ENCODE data around the gene GSTO1. TPM values are rescaled to one million over a fixed set of nuclear protein-coding genes. Genes with fewer than 3 reads are reported as not detected.
A peak's percentile ranks its signal among the peaks of the same experiment; 100 is the strongest.

The GSTO1 gene
- 350 TPM for polyA plus RNA-seq (2013, experiment 1 of 2)
- 326 TPM for polyA plus RNA-seq (2013, experiment 2 of 2)

GRCh38 chr10:104254493-104255310, at the start of gene GSTO1:
Gene GSTO1, plus strand, starts transcription at chr10:104254892. Its CDS starts 37 bp downstream, at chr10:104254929.
- Histone ChIP-seq H3K36me3 (ENCODE audit: control insufficient read depth, insufficient read depth, low read length) (peaks cover 32% of the 10 kb centered on the region), H3K27ac (ENCODE audit: low read depth, low read length, severe bottlenecking) (peak within 1 kb of the TSS; percentile 48), H3K9me3 (ENCODE audit: control insufficient read depth, low read length) (no peaks in the 10 kb centered on the region), H3K4me3 (ENCODE audit: extremely low read depth, insufficient read depth, low read length, poor library complexity, severe bottlenecking) (peak within 1 kb of the TSS; percentile 86), H3K4me1 (ENCODE audit: control insufficient read depth, insufficient read depth, low read length, poor library complexity, severe bottlenecking) (peaks cover 35% of the 10 kb centered on the region)
- WGBS, 2 experiments (ENCODE audit: insufficient coverage in 2 of 2) = 1% methylated on average over 49 to 53 of the region's 69 CpGs

- Histone ChIP-seq H3K4me3 (ENCODE audit: extremely low read depth, insufficient read depth, low read length, poor library complexity, severe bottlenecking) (no peak overlapping the region), H3K27ac (ENCODE audit: low read depth, low read length, severe bottlenecking) (no peak overlapping the region), H3K36me3 (ENCODE audit: control insufficient read depth, insufficient read depth, low read length) (no peaks in the 10 kb centered on the region), H3K9me3 (ENCODE audit: control insufficient read depth, low read length) (no peaks in the 10 kb centered on the region), H3K4me1 (ENCODE audit: control insufficient read depth, insufficient read depth, low read length, poor library complexity, severe bottlenecking) (no peaks in the 10 kb centered on the region)
- 60 to 90% methylated on average over 2 of the region's 3 CpGs for WGBS, 2 experiments (ENCODE audit: insufficient coverage in 2 of 2)
Measured at GRCh38 chr10:104208730-104209129, 46.0 kb upstream of the GSTO1 start.

GRCh38 chr10:104209575-104210198, 45.0 kb upstream of the GSTO1 start:
- H3K27ac ChIP-seq (ENCODE audit: low read depth, low read length, severe bottlenecking) = no peak overlapping the region
- H3K36me3 ChIP-seq (ENCODE audit: control insufficient read depth, insufficient read depth, low read length) = no peaks in the 10 kb centered on the region
- no peaks in the 10 kb centered on the region for H3K4me1 ChIP-seq (ENCODE audit: control insufficient read depth, insufficient read depth, low read length, poor library complexity, severe bottlenecking)
- H3K4me3 ChIP-seq (ENCODE audit: extremely low read depth, insufficient read depth, low read length, poor library complexity, severe bottlenecking) = no peak overlapping the region
- no peaks in the 10 kb centered on the region for H3K9me3 ChIP-seq (ENCODE audit: control insufficient read depth, low read length)
- no CpG with 5 or more reads among the region's 2 CpGs for WGBS, 2 experiments (ENCODE audit: insufficient coverage in 2 of 2)

- Histone ChIP-seq H3K9me3 (ENCODE audit: control insufficient read depth, low read length) (no peaks in the 10 kb centered on the region), H3K36me3 (ENCODE audit: control insufficient read depth, insufficient read depth, low read length) (no peaks in the 10 kb centered on the region), H3K27ac (ENCODE audit: low read depth, low read length, severe bottlenecking) (no peak overlapping the region), H3K4me1 (ENCODE audit: control insufficient read depth, insufficient read depth, low read length, poor library complexity, severe bottlenecking) (no peaks in the 10 kb centered on the region), H3K4me3 (ENCODE audit: extremely low read depth, insufficient read depth, low read length, poor library complexity, severe bottlenecking) (no peak overlapping the region)
- 88 to 94% methylated on average over 3 of the region's 3 CpGs for WGBS, 2 experiments (ENCODE audit: insufficient coverage in 2 of 2)
Measured at GRCh38 chr10:104216631-104217030, 38.1 kb upstream of the GSTO1 start.

GRCh38 chr10:104218751-104219150, 35.9 kb upstream of the GSTO1 start:
- Histone ChIP-seq H3K4me1 (ENCODE audit: control insufficient read depth, insufficient read depth, low read length, poor library complexity, severe bottlenecking) (no peaks in the 10 kb centered on the region), H3K36me3 (ENCODE audit: control insufficient read depth, insufficient read depth, low read length) (no peaks in the 10 kb centered on the region), H3K4me3 (ENCODE audit: extremely low read depth, insufficient read depth, low read length, poor library complexity, severe bottlenecking) (no peak overlapping the region), H3K27ac (ENCODE audit: low read depth, low read length, severe bottlenecking) (no peak overlapping the region), H3K9me3 (ENCODE audit: control insufficient read depth, low read length) (no peaks in the 10 kb centered on the region)
- 80 to 94% methylated on average over 2 to 7 of the region's 7 CpGs for WGBS, 2 experiments (ENCODE audit: insufficient coverage in 2 of 2)

DNA sequence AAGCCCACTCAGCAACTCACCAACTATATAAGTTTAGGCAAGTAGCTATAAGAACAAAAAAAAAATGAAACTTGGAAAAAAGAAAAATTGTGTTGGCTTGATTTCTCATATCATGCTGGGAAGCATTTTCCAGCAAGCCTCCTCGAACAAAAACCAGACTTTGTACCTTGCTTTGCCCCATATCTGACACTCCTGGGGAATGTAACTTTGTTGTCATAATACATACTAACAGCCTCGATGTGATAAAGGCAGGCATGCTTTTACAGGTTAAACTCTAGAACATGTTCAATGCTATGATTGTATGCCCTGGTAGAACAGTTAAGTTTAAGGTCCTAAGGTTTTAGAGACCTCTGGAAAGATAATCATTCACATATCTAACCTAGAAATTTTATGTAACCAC, 34.2 kb upstream of the GSTO1 start:
- Histone ChIP-seq H3K36me3 (ENCODE audit: control insufficient read depth, insufficient read depth, low read length) (no peaks in the 10 kb centered on the region), H3K9me3 (ENCODE audit: control insufficient read depth, low read length) (no peaks in the 10 kb centered on the region), H3K27ac (ENCODE audit: low read depth, low read length, severe bottlenecking) (no peak overlapping the region), H3K4me1 (ENCODE audit: control insufficient read depth, insufficient read depth, low read length, poor library complexity, severe bottlenecking) (no peaks in the 10 kb centered on the region), H3K4me3 (ENCODE audit: extremely low read depth, insufficient read depth, low read length, poor library complexity, severe bottlenecking) (no peak overlapping the region)
- no CpG with 5 or more reads among the region's 2 CpGs for WGBS, 2 experiments (ENCODE audit: insufficient coverage in 2 of 2)

- H3K4me1 ChIP-seq (ENCODE audit: control insufficient read depth, insufficient read depth, low read length, poor library complexity, severe bottlenecking) = no peaks in the 10 kb centered on the region
- no peaks in the 10 kb centered on the region for H3K9me3 ChIP-seq (ENCODE audit: control insufficient read depth, low read length)
- no peaks in the 10 kb centered on the region for H3K36me3 ChIP-seq (ENCODE audit: control insufficient read depth, insufficient read depth, low read length)
- no peak overlapping the region for H3K27ac ChIP-seq (ENCODE audit: low read depth, low read length, severe bottlenecking)
- H3K4me3 ChIP-seq (ENCODE audit: extremely low read depth, insufficient read depth, low read length, poor library complexity, severe bottlenecking) = no peak overlapping the region
Measured at GRCh38 chr10:104223304-104223703, 31.4 kb upstream of the GSTO1 start.

GRCh38 chr10:104230490-104230889, 24.2 kb upstream of the GSTO1 start:
- no peaks in the 10 kb centered on the region for H3K4me1 ChIP-seq (ENCODE audit: control insufficient read depth, insufficient read depth, low read length, poor library complexity, severe bottlenecking)
- 100% methylated on average over 1 of the region's 4 CpGs; no CpG with 5 or more reads in 1 of the 2 experiments for WGBS, 2 experiments (ENCODE audit: insufficient coverage in 2 of 2)

GRCh38 chr10:104231784-104232612, 22.7 kb upstream of the GSTO1 start, which contains the start of gene CFAP43:
Gene CFAP43, minus strand, starts transcription at chr10:104232364. Its CDS starts 118 bp downstream, at chr10:104232246.
- H3K4me3 ChIP-seq (ENCODE audit: extremely low read depth, insufficient read depth, low read length, poor library complexity, severe bottlenecking) = peak within 1 kb of the TSS; percentile 68
- H3K9me3 ChIP-seq (ENCODE audit: control insufficient read depth, low read length) = peaks cover 14% of the 10 kb centered on the region
- 0% methylated on average over 54 to 57 of the region's 60 CpGs for WGBS, 2 experiments (ENCODE audit: insufficient coverage in 2 of 2)
- no peaks in the 10 kb centered on the region for H3K4me1 ChIP-seq (ENCODE audit: control insufficient read depth, insufficient read depth, low read length, poor library complexity, severe bottlenecking)
- peak within 1 kb of the TSS; percentile 80 for H3K27ac ChIP-seq (ENCODE audit: low read depth, low read length, severe bottlenecking)
- H3K36me3 ChIP-seq (ENCODE audit: control insufficient read depth, insufficient read depth, low read length) = no peaks in the 10 kb centered on the region

More at GRCh38 chr10:104230490-104230889, 24.2 kb upstream of the GSTO1 start:
- H3K9me3 ChIP-seq (ENCODE audit: control insufficient read depth, low read length) = peaks cover 14% of the 10 kb centered on the region
- H3K36me3 ChIP-seq (ENCODE audit: control insufficient read depth, insufficient read depth, low read length) = no peaks in the 10 kb centered on the region
- no peak overlapping the region for H3K4me3 ChIP-seq (ENCODE audit: extremely low read depth, insufficient read depth, low read length, poor library complexity, severe bottlenecking)
- no peak overlapping the region for H3K27ac ChIP-seq (ENCODE audit: low read depth, low read length, severe bottlenecking)

- Histone ChIP-seq H3K9me3 (ENCODE audit: control insufficient read depth, low read length) (peaks cover 14% of the 10 kb centered on the region), H3K36me3 (ENCODE audit: control insufficient read depth, insufficient read depth, low read length) (no peaks in the 10 kb centered on the region), H3K27ac (ENCODE audit: low read depth, low read length, severe bottlenecking) (no peak overlapping the region), H3K4me1 (ENCODE audit: control insufficient read depth, insufficient read depth, low read length, poor library complexity, severe bottlenecking) (no peaks in the 10 kb centered on the region), H3K4me3 (ENCODE audit: extremely low read depth, insufficient read depth, low read length, poor library complexity, severe bottlenecking) (peak overlapping the region; percentile 68)
- WGBS, 2 experiments (ENCODE audit: insufficient coverage in 2 of 2) = 25 to 26% methylated on average over 13 to 14 of the region's 20 CpGs
Measured at GRCh38 chr10:104232613-104233102, 22.0 kb upstream of the GSTO1 start.
